ENCODE measurements around the gene MGA. TPM values are rescaled to one million over a fixed set of nuclear protein-coding genes. Genes with fewer than 3 reads are reported as not detected.
"Not testable (repeated sequence)": the region's sequence is repeated elsewhere in the genome, so short reads cannot be mapped to it uniquely, and the experiment has no call there.

The MGA gene
- total and polyA plus RNA-seq, 4 donors: 2.7 to 86.2 (median 14.1) TPM

DNA sequence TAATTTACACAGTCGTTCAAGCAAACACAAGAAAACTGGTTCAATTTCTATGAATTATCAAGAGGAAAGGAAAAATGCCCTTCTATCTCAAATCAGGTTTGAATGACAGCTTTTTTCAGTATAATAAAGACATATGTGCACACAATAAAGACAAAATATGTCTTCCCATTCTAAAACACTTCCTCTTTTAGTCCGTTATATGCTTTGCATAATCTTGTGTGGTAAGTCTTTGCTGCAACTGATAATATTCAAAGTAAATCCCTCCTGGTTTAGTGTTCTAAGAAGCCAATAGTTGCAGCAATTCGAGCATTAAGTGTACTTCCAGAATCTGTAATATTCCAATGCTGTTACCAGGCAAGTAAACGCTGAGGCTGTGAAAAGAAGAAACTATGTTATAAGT, 70.3 kb downstream of the MGA start:
- ATAC-seq (ENCODE audit: insufficient read depth, low FRiP score) (no peak), DNase-seq (no peak)
- Histone ChIP-seq H3K9me3 (ENCODE audit: control insufficient read depth in 4 of 4, insufficient read depth in 3 of 4, low read length in 3 of 4) (no peaks in the 10 kb centered on the region), H3K4me1 (ENCODE audit: control insufficient read depth in 5 of 5, insufficient read depth in 5 of 5, low read length in 5 of 5) (no peaks in the 10 kb centered on the region), H3K36me3 (ENCODE audit: control insufficient read depth in 4 of 4, insufficient read depth in 4 of 4, low read length in 4 of 4) (peaks cover 10 to 24% (median 13%) of the 10 kb centered on the region in 4 donors), H3K27ac (ENCODE audit: low read depth in 1 of 2, low read length in 1 of 2) (no peak overlapping the region), H3K27me3 (ENCODE audit: control insufficient read depth in 3 of 3, insufficient read depth in 3 of 3, low read length in 2 of 3) (no peaks in the 10 kb centered on the region), H3K4me3 (no peak overlapping the region), H3K9ac (ENCODE audit: insufficient read depth in 1 of 2, low read length in 2 of 2) (no peak overlapping the region)
- TF ChIP-seq, protein P1, sequence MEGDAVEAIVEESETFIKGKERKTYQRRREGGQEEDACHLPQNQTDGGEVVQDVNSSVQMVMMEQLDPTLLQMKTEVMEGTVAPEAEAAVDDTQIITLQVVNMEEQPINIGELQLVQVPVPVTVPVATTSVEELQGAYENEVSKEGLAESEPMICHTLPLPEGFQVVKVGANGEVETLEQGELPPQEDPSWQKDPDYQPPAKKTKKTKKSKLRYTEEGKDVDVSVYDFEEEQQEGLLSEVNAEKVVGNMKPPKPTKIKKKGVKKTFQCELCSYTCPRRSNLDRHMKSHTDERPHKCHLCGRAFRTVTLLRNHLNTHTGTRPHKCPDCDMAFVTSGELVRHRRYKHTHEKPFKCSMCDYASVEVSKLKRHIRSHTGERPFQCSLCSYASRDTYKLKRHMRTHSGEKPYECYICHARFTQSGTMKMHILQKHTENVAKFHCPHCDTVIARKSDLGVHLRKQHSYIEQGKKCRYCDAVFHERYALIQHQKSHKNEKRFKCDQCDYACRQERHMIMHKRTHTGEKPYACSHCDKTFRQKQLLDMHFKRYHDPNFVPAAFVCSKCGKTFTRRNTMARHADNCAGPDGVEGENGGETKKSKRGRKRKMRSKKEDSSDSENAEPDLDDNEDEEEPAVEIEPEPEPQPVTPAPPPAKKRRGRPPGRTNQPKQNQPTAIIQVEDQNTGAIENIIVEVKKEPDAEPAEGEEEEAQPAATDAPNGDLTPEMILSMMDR (IDR thresholded peaks at IDR 0.05; ENCODE audit: control extremely low read depth, extremely low read depth): no peak
- 37 to 66% methylated on average over 4 of the region's 4 CpGs for WGBS, 2 donors

DNA sequence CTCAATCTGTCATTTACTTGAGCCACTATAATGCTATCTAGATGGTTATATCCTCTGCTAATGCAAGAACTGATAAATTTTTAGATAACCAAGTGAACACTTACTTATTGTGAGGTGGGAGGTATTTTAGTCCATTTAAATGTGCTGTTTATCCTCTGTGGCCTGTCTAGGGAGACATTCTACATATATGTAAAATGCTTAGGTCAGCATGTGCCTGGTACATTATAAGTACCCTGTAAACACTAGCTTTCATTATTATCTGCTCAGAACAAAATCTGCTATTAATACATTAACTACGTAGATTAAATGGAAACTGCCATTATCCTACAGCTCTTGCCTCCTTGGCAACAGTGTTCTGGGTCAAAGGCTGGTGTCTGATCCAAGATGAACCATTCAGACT, 72.3 kb downstream of the MGA start:
- no peaks in the 10 kb centered on the region for H3K9me3 ChIP-seq (ENCODE audit: control insufficient read depth in 4 of 4, insufficient read depth in 3 of 4, low read length in 3 of 4)
- TF ChIP-seq, protein P1 (IDR thresholded peaks at IDR 0.05; ENCODE audit: control extremely low read depth, extremely low read depth): no peak
- no peak overlapping the region for H3K9ac ChIP-seq (ENCODE audit: insufficient read depth in 1 of 2, low read length in 2 of 2)
- WGBS, 2 donors: 96 to 100% methylated on average over 1 of the region's 1 CpG
- no peak overlapping the region for H3K27ac ChIP-seq (ENCODE audit: low read depth in 1 of 2, low read length in 1 of 2)
- no peak for DNase-seq
- H3K27me3 ChIP-seq (ENCODE audit: control insufficient read depth in 3 of 3, insufficient read depth in 3 of 3, low read length in 2 of 3): no peaks in the 10 kb centered on the region
- no peak for ATAC-seq (ENCODE audit: insufficient read depth, low FRiP score)
- no peaks in the 10 kb centered on the region for H3K4me1 ChIP-seq (ENCODE audit: control insufficient read depth in 5 of 5, insufficient read depth in 5 of 5, low read length in 5 of 5)
- H3K36me3 ChIP-seq (ENCODE audit: control insufficient read depth in 4 of 4, insufficient read depth in 4 of 4, low read length in 4 of 4): peaks cover 13 to 35% (median 19%) of the 10 kb centered on the region in 4 donors
- H3K4me3 ChIP-seq: no peak overlapping the region

DNA sequence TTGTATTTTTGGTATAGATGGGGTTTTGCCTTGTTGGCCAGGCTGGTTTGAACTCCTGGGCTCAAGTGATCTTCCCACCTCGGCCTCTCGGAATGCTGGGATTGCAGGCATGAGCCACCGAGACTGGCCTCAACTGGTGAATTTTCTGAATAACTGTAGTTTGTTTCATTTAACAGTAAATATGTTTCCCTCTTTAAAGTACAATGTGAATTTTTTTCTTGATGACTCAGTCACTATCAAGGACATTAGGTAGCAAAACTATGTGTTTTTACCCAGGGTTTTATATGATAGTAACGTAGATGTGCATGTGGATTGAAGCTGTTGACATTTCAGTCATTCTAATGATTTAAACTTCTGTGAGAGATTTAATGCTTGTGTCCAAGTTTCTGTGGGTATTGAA, 73.9 kb downstream of the MGA start:
- Histone ChIP-seq H3K36me3 (ENCODE audit: control insufficient read depth in 4 of 4, insufficient read depth in 4 of 4, low read length in 4 of 4) (peaks cover 13 to 32% (median 22%) of the 10 kb centered on the region in 4 donors), H3K9me3 (ENCODE audit: control insufficient read depth in 4 of 4, insufficient read depth in 3 of 4, low read length in 3 of 4) (no peaks in the 10 kb centered on the region), H3K9ac (ENCODE audit: insufficient read depth in 1 of 2, low read length in 2 of 2) (no peak overlapping the region), H3K4me1 (ENCODE audit: control insufficient read depth in 5 of 5, insufficient read depth in 5 of 5, low read length in 5 of 5) (no peaks in the 10 kb centered on the region), H3K27ac (ENCODE audit: low read depth in 1 of 2, low read length in 1 of 2) (no peak overlapping the region), H3K4me3 (no peak overlapping the region), H3K27me3 (ENCODE audit: control insufficient read depth in 3 of 3, insufficient read depth in 3 of 3, low read length in 2 of 3) (no peaks in the 10 kb centered on the region)
- TF ChIP-seq, protein P1 (IDR thresholded peaks at IDR 0.05; ENCODE audit: control extremely low read depth, extremely low read depth): no peak
- DNase-seq (no peak), ATAC-seq (ENCODE audit: insufficient read depth, low FRiP score) (no peak)
- 93 to 95% methylated on average over 4 of the region's 4 CpGs for WGBS, 2 donors

DNA sequence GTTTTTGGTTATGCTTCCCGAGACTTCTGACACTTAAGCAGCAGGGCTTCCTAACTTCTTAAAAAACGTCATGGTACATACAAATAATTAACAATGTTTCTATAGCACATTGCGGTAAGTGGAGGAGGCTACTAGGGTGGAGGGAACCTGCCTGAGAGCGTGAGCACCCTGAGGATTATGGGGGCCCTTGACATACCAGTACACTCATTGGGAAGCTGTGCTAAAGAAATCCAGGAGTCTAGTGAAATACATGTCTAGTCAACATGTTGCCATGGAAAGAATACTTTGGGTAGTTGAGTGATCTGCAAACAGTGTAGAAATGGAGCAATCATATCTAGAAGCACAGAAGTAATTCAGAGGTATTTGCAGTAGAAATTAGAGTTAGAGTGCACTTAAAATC, 74.8 kb downstream of the MGA start:
- no peak overlapping the region for H3K4me3 ChIP-seq
- 76 to 88% methylated on average over 4 of the region's 4 CpGs for WGBS, 2 donors
- ATAC-seq (ENCODE audit: insufficient read depth, low FRiP score) (peak; percentile 69), DNase-seq (peak; percentile 31 to 64 (median 40))
- no peaks in the 10 kb centered on the region for H3K4me1 ChIP-seq (ENCODE audit: control insufficient read depth in 5 of 5, insufficient read depth in 5 of 5, low read length in 5 of 5)
- H3K36me3 ChIP-seq (ENCODE audit: control insufficient read depth in 4 of 4, insufficient read depth in 4 of 4, low read length in 4 of 4): peaks cover 12 to 33% (median 22%) of the 10 kb centered on the region in 4 donors
- H3K27me3 ChIP-seq (ENCODE audit: control insufficient read depth in 3 of 3, insufficient read depth in 3 of 3, low read length in 2 of 3): no peaks in the 10 kb centered on the region
- H3K27ac ChIP-seq (ENCODE audit: low read depth in 1 of 2, low read length in 1 of 2): no peak overlapping the region
- TF ChIP-seq, protein P1 (IDR thresholded peaks at IDR 0.05; ENCODE audit: control extremely low read depth, extremely low read depth): no peak
- no peaks in the 10 kb centered on the region for H3K9me3 ChIP-seq (ENCODE audit: control insufficient read depth in 4 of 4, insufficient read depth in 3 of 4, low read length in 3 of 4)
- H3K9ac ChIP-seq (ENCODE audit: insufficient read depth in 1 of 2, low read length in 2 of 2): no peak overlapping the region

DNA sequence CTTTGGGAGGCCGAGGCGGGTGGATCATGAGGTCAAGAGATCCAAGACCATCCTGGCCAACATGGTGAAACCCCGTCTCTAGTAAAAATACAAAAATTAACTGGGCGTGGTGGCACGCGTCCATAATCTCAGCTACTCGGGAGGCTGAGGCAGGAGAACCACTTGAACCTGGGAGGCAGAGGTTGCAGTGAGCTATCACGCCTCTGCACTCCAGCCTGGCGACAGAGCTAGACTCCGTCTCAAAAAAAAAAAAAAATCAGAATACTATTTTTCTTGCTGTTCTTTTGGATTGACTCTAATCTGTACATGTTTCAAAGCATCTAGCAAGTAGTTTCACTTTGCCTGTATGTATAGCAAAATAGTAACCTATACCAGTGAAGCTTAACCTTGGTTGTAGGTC, 75.3 kb downstream of the MGA start:
- not testable (repeated sequence) for H3K4me1 ChIP-seq (ENCODE audit: control insufficient read depth in 5 of 5, insufficient read depth in 5 of 5, low read length in 5 of 5); H3K4me3 ChIP-seq; H3K9ac ChIP-seq (ENCODE audit: insufficient read depth in 1 of 2, low read length in 2 of 2); ATAC-seq (ENCODE audit: insufficient read depth, low FRiP score); H3K27ac ChIP-seq (ENCODE audit: low read depth in 1 of 2, low read length in 1 of 2); H3K27me3 ChIP-seq (ENCODE audit: control insufficient read depth in 3 of 3, insufficient read depth in 3 of 3, low read length in 2 of 3); H3K9me3 ChIP-seq (ENCODE audit: control insufficient read depth in 4 of 4, insufficient read depth in 3 of 4, low read length in 3 of 4)
- WGBS, 2 donors: 75 to 87% methylated on average over 10 of the region's 10 CpGs
- H3K36me3 ChIP-seq (ENCODE audit: control insufficient read depth in 4 of 4, insufficient read depth in 4 of 4, low read length in 4 of 4): peaks cover 11 to 32% (median 23%) of the 10 kb centered on the region in 4 donors
- DNase-seq: peak in 1 of 3 donors; percentile 4

Measured in lung (tissue), 12 donors.